Posterior vena cava (tissue), 2 donors: ENCODE measurements around the gene KRT10. TPM values are rescaled to one million over a fixed set of nuclear protein-coding genes. Genes with fewer than 3 reads are reported as not detected.

Source experiments
- DNase-seq: peaks from one replicate; pipeline ENCODE4 v3.0.0-alpha.2; 2020; ENCODE audit warnings: low spot score
- intact Hi-C, 2 donors: fragments of 100-400 bp; cut with DNase I; formaldehyde crosslinking; loops; one replicate each; pipeline versions ENCODE4 v1.14.1 to v1.14.2; 2022 to 2023
- total RNA-seq, 2 donors: library from RNA; stranded (reverse); fragmentation: NEBNext Ultra II Directional; extraction: Animal tissue kit (Norgen Biotek cat#: 25700); gene quantifications; one replicate each; pipeline ENCODE4 v1.2.1, GENCODE V29; 2021
- donor health status: DM: yes; HTN: yes; CAD: no.
- donor health status: DM: yes; HTN: yes; CAD: no.

The KRT10 gene
- total RNA-seq, 2 donors from 2014 or later, result 36.9 to 44.9 TPM

GRCh38 chr17:40813804-40814203 lies 8.6 kb downstream of the KRT10 start:
- intact Hi-C loops, result no loop called here
- DNase-seq, result no peak

- no peak for DNase-seq
- intact Hi-C loops, result no loop called here
These were observed 9.8 kb downstream of the KRT10 start for GRCh38 chr17:40812639-40813038.

- intact Hi-C loops, result no loop called here
- no peak for DNase-seq
These were observed 11.9 kb downstream of the KRT10 start for GRCh38 chr17:40810494-40810893.

- intact Hi-C loops, result loop anchor here (5.0 to 10.0 kb wide), 2 partner anchors 855 to 857 kb away; no protein-coding TSS in a partner anchor
- DNase-seq, result no peak
These were observed 12.5 kb downstream of the KRT10 start for GRCh38 chr17:40809721-40810421.

- intact Hi-C loops, result loop anchor here (5.0 to 10.0 kb wide), 2 partner anchors 859 to 861 kb away; no protein-coding TSS in a partner anchor
- DNase-seq, result no peak
These were observed 16.3 kb downstream of the KRT10 start for GRCh38 chr17:40806131-40806530.

- DNase-seq, result peak; percentile 90
These were observed 18.8 kb downstream of the KRT10 start for GRCh38 chr17:40803617-40804082.

GRCh38 chr17:40801157-40801556 lies 21.3 kb downstream of the KRT10 start:
- intact Hi-C loops, result loop anchor here in 1 of 2 donors (10.0 kb wide), 1 partner anchor 864 kb away; no protein-coding TSS in a partner anchor
- no peak for DNase-seq

More at GRCh38 chr17:40803617-40804082, 18.8 kb downstream of the KRT10 start:
- intact Hi-C loops, result loop anchor here in 1 of 2 donors (10.0 kb wide), 1 partner anchor 861 kb away; no protein-coding TSS in a partner anchor

- intact Hi-C loops, result loop anchor here in 1 of 2 donors (10.0 kb wide), 1 partner anchor 864 kb away; no protein-coding TSS in a partner anchor
- DNase-seq, result no peak
These were observed 22.0 kb downstream of the KRT10 start for GRCh38 chr17:40800381-40800780.

GRCh38 chr17:40799859-40800258 lies 22.6 kb downstream of the KRT10 start, which contains the start of gene KRT28:
Gene KRT28, minus strand, starts transcription at chr17:40799959. Its CDS starts 66 bp downstream, at chr17:40799893.
- intact Hi-C loops, result loop anchor here in 1 of 2 donors (10.0 kb wide), 2 partner anchors 185 to 865 kb away; no protein-coding TSS in a partner anchor
- no peak for DNase-seq

GRCh38 chr17:40796846-40797245 lies 25.6 kb downstream of the KRT10 start:
- no peak for DNase-seq
- intact Hi-C loops, result loop anchor here in 1 of 2 donors (10.0 kb wide), 1 partner anchor 182 kb away; no protein-coding TSS in a partner anchor

GRCh38 chr17:40795019-40795667 lies 27.3 kb downstream of the KRT10 start:
- DNase-seq, result no peak
- intact Hi-C loops, result loop anchor here in 1 of 2 donors (10.0 kb wide), 1 partner anchor 180 kb away; no protein-coding TSS in a partner anchor

GRCh38 chr17:40794466-40794865 lies 27.9 kb downstream of the KRT10 start:
- intact Hi-C loops, result loop anchor here in 1 of 2 donors (10.0 kb wide), 1 partner anchor 180 kb away; no protein-coding TSS in a partner anchor
- DNase-seq, result no peak

GRCh38 chr17:40793832-40794231 lies 28.6 kb downstream of the KRT10 start:
- no peak for DNase-seq
- intact Hi-C loops, result loop anchor here in 1 of 2 donors (10.0 kb wide), 1 partner anchor 179 kb away; no protein-coding TSS in a partner anchor

GRCh38 chr17:40791787-40792436 lies 30.5 kb downstream of the KRT10 start:
- DNase-seq, result no peak
- intact Hi-C loops, result loop anchor here in 1 of 2 donors (10.0 kb wide), 1 partner anchor 177 kb away; no protein-coding TSS in a partner anchor

GRCh38 chr17:40791111-40791510 lies 31.3 kb downstream of the KRT10 start:
- intact Hi-C loops, result loop anchor here in 1 of 2 donors (10.0 kb wide), 1 partner anchor 176 kb away; no protein-coding TSS in a partner anchor
- DNase-seq, result no peak

GRCh38 chr17:40782450-40782849 lies 40.0 kb downstream of the KRT10 start, which contains the start of gene KRT27:
Gene KRT27, minus strand, starts transcription at chr17:40782550. Its CDS starts 57 bp downstream, at chr17:40782493.
- DNase-seq, result no peak
- intact Hi-C loops, result no loop called here

- DNase-seq, result no peak
- intact Hi-C loops, result no loop called here
These were observed 43.1 kb downstream of the KRT10 start for GRCh38 chr17:40779181-40779909.

GRCh38 chr17:40778461-40778860 lies 44.0 kb downstream of the KRT10 start:
- intact Hi-C loops, result no loop called here
- DNase-seq, result no peak
